ENCODE data around the gene EVA1A.
"Not testable (repeated sequence)": the region's sequence is repeated elsewhere in the genome, so short reads cannot be mapped to it uniquely, and the experiment has no call there.

The EVA1A gene

DNA sequence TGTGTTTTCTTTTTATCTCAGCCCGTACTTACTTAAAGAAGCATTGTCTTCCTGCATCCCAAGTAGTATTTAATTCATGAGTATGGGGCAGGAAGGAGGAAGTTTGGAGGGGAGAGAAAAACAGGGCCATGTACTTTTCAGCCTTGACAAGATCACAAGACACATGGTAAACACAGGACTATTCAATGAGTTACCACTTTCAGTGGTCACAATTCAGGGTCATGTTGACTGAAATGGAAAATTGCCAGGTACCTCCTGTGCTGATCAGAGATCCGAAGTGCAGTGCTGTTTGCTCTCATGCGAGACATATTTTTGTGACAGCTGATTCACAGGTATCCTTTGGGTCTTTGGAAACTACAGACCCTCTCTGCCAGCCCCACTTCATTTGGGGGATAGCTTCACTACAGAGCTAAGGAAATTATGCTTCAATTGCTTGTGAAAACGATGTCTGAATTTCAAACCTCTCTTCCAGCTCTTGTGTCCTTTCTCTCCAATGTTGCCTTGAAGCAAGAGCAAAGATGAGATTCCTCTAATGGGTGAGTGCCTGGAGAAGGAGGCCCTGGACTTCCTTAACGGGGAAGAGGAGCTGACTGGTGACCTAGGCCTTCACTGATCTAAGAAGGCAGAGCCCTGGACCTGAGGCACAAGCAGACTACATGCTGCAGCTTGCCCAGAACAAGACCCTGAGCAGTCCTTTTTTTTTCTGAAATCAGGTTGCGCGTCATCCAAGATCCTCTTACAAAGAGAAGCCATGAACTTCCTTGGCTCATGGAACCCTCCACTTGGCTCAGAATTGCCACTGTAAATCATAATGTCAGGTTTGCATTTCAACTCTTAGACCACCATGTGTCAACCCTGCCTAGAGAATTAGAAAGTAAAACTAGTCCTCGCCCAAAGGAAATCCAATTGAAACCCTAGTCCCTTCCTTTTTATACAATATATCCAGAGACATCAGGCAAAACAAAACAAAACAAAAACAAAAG, 44.1 kb downstream of the EVA1A start:
- DNase-seq = no peak

DNA sequence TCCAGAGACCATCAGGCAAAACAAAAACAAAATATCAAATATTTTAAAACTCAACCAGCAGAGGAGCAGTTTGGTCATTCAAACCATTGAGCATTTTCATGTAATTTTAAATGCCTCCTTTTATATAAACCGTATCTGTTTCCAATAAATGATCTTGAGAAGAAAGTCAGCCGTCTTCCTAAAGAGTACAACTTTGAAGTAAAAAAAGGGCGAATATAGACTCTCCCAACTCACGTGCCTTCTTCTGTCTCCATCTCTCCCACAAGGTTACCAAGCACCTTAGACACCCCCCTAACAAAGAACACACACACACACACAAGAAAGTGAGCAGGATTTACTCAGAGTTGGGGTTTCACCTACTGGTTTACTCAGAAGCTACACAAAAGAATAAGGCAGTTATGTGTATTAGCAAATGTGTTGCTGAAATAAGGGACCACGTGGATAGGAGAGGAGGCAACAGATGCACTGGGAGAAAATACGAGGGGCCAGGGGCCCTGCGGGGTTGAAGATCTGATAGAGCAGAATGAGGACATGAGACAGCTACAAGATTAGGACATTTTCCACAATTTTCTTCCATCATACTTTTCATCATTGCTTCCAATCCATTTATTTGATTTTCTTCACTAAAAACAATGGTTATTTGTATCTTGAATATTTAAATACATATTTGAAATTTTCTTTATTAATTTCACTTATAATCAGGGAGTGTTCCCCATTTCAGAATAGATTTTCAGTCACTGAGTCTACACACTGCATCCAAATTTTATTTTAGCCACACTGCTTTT, 45.0 kb downstream of the EVA1A start:
- DNase-seq = no peak

DNA sequence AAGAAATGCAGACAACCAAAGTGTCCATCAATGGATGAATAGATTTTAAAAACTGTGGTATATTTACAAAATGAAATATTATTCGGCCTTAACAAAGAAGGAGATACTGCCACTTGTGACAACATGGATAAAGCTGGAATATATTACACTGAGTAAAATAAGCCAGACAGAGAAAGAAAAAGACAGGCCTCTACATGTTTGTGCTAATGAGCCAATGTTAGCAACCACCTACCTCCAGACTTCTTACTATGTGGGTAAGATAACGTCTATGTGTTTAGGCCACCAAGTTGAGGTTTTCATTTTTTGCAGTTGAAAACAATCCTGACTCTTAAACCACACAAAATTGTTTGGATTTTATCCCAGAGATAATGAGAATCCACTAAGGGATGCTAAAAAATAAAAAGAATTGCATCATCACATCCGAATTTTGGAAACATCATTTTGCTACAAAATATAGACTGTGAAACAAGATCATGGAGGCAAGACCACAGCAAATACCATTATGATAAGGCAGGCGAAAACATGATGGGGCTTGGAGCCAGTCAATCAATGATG, 47.0 kb downstream of the EVA1A start:
- DNase-seq = no peak

DNA sequence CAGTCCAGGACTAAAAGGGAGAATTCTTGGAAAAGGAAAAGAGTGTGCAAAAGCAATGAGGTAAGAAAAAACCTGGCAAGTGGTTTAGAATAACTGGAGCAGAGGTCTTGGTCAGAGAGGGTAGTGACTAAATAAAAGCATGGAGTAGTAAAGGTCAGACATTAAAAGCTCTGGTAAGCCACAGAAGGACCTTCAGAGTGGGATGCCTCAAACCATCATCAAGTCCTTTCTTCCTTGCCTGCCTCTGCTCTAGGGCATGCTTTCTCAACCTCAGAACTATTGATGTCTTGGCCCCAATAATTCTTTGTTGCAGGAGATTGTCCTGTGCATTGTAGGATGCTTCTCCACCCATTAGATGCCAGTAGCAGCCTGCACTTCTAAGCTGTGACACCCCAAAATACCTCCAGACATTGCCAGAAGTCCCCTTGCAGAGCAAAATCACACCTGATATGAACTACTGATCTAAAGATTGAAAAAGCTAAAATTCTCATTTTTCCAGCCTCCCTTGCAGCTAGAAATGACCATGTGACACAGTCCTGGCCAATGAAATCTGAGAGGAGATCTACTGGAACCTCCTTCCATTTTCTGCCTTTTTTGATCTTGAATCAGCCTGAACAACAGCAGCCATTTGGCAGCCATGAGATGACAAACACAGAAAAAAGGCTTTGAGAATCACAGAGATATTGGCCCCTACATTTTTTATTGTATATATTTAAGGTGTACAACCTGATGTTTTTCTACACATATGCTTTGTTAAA, 48.1 kb downstream of the EVA1A start:
- DNase-seq = no peak

DNA sequence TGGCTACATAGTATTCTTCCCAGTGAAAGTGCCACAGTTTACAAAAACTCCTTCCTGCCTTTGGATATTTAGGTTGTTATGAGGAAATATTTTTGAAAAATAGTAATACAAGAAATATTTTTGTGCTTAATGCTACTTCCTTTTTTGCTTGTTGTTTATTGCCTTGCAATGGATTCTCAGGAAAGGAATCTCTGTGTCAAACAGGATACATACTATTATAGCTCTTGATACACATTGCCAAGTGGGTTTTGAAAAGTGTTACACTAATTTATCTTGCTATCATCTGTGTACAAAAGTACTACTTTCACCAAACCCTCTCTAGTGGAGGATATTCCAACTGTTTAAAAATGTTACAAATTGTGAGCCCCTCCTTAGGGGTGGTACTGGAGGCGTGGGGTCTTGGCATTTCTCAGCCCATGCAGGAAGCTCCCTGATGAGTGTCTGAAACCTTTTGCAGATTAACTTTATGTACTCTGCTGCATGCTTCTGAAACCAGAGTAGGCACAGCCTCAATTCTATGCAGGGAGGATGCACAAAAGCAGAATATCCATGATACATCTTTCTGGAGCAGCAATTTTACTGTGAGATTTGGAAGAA, 54.5 kb downstream of the EVA1A start:
- DNase-seq = no peak

DNA sequence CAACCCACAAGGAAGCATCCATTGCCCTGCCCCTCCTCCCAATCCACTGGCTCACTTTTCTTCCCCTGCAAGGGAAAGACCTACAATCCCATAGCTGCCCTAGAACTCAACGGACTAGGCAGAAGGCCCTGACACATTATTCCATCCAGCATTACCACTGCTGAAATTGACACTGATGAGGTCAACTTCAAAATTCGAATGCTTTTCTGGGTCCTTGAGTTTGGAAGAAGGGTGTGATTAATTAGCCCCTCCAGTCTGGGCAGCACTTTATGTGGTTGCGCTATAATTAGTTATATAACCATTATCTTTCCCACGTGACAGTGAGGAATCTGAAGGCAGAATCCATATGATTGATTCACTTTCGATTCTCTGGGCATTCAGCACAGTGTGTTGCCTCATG, 55.7 kb downstream of the EVA1A start:
- no peak for DNase-seq

DNA sequence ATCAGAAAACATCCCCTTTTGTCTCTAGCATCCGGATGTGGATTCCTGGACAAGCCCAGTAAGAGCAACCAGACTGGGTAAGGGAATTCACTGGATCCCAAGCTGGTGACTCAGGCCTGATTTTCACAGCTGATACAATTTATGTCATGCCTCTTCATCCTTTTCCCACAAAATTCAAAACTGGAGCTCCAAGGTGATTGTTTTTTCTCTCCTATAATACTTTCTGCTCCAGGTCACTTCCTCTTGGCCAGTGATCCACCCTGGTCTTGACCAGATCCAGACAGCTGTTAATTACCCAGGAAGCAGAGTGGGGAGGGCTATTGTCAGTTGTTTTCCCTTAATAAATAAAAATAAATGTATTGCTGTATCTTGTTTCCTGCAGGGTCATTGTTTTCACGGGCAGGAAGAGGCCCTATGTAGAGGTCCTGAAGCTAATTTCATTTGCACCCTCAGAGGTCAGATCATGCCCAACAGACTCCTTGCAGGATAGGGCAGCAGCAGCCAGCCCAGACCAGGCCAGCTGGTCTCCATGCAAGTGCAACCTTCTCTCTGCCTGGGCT, 57.6 kb downstream of the EVA1A start:
- DNase-seq = no peak

DNA sequence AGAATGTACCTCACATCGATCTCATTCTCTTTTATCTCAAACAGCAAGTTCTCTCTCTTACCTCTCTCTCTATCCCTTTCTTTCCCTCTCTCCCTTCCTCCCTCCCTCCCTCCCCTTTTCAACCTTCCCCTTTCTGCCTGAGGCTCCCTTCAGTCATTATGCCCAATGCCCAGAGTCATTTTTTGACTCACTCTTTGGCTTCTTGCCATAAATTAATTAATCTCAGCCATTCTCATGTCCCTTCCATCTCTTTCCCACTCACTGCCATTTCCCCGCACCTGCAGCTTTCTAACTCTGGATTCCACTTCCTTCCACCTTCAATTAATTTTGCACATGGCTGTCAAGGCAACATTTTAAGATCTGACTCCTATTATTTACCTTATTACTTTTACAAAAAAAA, 60.1 kb downstream of the EVA1A start:
- DNase-seq = no peak

DNA sequence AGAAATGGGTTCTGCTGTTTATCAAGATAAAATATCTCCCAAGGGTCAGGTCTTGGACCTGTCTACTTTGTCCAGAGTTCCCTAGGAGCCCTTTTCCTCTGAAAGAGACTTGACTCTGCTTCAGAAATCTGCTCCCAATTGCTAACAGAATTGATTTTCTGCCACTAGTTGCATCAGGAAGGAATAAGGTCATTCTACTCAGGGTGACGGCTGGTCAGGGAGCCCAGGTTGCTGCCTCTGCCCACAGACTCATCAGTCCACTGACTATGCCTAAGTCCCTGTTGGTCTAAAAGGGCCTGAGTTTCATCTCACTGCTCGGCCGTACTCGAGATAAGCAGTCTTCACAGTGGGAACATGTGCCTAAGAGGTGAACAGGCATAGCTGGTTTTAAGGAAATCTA, 61.2 kb downstream of the EVA1A start:
- DNase-seq = no peak

DNA sequence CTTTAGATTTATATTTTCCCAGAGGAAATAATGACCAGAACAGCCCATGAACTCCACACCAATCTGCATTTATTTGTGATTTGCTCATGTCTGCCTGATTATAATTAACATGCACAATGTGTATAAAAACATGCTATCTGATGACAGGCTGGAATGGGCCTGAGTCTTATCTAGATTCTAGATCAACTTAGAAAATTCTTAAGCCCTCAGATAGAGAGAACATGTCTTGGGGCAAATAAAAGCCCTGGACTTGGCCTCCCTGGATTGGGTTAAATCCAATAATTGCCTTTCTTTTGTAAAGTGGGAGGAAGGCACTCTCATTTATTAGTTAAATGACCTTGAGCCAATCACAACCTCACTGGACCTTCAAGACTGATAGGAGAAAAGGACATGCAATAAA, 61.8 kb downstream of the EVA1A start:
- no peak for DNase-seq

DNA sequence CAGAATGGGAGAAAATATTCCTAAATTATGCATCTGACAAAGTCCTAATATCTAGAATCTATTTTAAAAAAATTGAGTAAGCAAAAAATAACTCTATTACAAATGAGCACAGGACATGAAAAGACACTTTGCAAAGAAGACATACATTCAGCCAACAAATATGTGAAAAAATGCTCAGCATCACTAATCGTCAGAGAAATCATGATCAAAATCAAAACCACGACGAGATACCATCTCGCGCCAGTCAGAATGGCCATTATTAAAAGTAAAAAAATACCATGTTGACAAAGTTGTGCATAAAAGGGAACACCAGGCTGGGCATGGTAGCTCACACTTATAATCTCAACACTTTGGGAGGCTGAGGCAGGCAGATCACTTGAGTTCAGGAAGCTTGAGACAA, 63.5 kb downstream of the EVA1A start:
- DNase-seq = no peak

DNA sequence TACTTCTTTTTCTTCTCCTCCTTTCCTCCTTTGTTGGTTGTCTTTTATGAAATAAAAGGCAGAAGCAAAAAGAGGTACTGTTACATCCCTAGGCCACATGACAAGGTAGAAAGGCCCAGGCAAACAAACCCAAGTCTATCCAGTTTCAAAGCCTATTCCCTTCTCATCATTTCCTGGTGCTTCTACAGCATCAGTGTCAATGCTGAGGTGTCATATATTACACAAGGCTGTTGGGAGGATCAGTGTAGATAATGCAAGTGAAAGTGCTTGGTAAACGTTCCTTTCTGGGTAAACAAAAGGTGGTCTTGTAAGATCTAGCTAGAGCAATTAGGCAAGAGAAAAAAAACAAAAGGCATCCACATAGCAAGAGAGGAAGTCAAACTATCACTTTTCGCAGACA, 64.9 kb downstream of the EVA1A start:
- no peak for DNase-seq

DNA sequence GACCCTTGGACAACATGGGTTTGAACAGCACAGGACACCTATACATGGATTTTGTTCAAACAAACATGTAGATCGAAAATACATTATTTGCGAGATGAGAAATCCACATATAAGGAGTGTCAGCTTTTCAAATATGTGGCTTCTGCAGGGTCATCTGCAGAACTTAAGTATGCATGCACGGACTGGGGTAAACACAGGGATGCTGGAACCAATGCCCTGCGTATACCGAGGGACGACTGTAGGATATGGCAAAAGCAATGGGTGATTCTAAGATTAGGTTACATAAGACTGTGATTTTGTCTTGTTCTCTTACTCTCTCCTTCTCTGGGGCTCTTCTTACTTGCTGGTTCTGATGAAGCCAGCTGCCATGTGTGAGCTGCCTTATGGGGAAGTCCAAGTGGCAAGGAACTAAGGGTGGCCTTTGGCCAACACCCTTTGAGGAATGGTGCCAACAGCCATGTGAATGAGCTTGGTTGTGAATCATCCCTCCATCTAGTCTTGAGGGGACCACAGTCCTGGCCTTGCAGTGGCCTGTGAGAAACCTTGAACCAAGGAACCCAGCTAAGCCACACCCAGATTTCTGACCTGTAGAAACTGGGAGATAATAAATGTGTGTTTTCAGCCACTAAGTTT, 66.5 kb downstream of the EVA1A start:
- no peak for DNase-seq

DNA sequence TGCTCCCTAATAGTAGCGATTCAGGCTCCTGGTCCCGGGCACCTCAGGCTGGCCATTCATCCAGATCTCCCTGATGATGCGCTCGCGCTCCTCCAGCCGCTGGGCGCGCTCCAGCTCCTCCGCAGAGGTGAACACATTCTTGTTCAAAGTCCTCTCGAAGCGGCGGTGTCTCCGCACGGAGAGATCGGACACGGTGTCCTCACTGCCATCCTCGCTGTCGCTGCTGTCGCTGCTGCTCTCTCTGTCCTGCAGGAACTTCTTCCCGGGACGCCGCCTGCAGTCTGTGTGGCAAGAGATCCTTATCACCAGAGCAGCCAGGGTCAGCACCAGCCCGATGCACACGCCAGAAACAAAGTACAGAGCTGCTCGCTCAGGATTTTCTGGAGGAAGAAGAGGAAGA, 67.5 kb downstream of the EVA1A start:
- DNase-seq = no peak

DNA sequence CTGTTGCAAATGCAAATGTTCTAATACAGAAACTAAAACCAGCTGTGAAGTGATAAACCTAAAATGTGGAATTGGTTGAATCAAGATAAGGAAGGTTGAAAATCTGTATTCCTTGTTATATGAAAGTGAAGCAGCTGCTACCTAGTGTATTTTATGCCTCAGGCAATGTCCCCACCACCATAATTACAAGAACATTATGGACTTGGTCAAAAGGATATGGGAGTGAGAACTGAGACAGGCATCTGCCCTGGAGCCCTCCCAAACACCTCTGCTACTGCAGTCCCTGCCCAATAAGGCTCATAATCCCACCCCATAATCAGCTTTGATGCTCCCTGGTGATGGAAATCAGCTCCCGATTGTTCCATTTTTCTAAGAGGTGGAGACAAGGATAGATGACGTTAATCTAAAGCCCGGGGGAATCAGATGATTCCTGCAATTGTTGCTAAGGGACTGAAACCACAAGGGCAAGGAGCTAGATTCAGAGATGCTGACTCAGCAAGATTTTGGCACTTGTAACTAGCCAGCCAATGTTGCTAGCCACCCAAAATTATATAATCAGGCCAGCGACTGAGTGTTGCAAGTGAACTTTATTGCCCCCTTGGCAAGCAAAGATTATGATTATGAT, 69.5 kb downstream of the EVA1A start:
- DNase-seq = no peak

DNA sequence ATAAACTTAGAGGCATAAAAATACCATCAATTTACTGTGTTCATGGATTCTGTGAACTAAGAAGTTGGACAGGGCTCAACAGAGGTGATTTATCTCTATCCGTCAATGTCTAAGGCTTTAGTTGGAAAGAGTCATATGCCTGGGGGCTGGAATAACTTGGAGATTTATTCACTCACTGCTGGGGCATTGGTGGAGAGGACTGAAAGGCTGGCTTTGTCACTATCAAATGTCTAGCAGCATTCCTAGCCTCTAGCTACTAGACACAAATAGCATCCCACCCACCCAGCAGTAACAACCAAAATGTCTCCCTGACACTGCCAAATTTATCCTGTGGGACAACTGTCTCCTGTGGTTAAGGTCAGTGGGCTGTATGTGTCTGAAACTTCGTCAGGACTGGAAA, 71.0 kb downstream of the EVA1A start:
- no peak for DNase-seq

DNA sequence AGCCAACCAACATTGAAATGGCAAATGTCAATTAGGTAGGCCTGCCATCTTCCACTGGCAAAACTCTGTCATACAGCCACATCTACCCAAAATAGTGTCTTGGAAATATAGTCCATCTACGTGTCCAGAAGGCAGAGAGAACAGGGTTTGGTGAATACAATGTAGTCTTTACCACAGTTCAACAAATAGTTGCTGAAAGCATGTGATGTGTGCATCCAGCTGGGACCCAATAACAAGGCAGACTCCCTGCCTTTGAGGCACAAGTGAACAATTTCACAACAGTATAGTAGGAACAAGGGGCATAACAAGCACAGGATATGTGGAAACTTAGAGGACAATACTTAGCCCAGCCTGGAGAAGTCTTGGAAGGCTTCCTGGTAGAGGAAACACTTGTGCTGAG, 72.6 kb downstream of the EVA1A start:
- DNase-seq = no peak

DNA sequence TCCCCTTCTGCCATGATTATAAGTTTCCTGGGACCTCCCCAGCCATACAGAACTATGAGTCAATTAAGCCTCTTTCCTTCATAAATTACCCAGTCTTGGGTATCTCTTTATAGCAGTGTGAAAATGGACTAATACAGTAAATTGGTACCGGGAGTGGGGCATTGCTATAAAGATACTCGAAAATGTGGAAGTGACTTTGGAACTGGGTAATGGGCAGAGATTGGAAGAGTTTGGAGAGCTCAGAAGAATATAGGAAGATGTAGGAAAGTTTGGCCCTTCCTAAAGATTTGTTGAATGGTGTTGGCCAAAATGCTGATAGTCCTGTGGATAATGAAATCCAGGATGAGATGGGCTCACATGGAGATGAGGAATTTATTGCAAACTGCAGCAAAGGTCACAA, 74.0 kb downstream of the EVA1A start:
- DNase-seq = not testable (repeated sequence)

DNA sequence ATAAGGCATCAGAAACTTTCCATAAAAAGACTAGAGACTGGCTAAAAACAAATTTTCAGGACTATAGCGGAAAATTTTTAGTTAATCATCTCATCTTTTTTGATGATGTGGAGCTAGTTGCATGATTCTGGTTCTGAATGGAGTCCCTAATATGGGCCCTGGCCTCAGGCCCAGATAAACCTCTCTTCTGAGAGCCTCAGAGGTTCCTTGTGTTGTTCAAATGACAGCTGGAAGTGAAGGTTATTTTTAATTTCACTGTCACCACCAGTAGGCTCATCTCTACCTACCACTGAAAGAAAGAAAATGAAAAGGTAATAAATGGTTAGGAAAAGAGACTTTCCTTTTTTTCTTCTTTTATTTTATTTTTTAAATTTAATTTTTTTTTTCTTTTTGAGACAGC, 75.9 kb downstream of the EVA1A start:
- DNase-seq = no peak

DNA sequence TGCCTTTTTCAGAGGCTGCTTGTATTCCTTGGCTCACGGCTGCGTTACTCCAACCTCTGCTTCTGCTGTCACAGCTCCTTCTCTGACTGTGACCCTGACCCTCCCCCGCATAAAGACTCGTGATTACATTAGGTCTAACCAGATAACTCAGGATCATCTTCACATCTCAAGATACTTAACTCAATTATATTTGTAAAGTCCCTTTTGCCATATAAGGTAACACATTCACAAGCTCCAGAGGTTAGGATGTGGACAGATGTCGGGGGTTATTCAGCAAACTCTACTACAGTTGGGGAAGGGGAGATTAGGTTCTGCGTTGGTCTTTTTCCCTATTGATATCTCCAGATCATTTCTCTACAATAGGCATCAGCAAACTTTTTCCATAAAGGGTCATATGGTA, 76.9 kb downstream of the EVA1A start:
- no peak for DNase-seq

DNA sequence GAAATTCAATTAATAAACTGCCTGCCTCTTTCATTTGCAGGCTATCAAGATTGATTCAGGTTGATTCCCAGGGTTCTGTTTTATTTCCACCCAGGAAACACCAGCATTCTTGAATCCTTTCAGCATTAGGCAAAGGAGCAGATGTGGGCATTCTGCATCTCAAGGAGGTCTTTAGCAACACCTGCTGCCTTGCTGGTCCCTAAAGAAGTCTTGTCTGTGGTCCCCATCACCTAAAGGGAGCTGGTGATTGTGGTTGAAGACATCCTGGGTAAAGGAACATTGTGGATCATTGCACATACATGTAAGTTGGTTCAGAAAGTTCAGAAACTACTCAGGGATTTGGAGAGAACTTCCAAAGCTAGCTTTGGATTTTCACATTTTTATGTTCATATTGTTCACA, 78.3 kb downstream of the EVA1A start:
- no peak for DNase-seq
